SH-SY5Y (cell line): Measurements from ENCODE around the gene PHF1.
A peak's percentile ranks its signal among the peaks of the same experiment; 100 is the strongest.

Experiments
- GATA2 ChIP-seq: IDR thresholded peaks from 2 replicates; pipeline ENCODE4 v1.6.1; 2011; ENCODE audit warnings: mild to moderate bottlenecking, low read depth, low read length
- GATA3 ChIP-seq: IDR thresholded peaks from 2 replicates; pipeline ENCODE4 v1.6.1; 2011; ENCODE audit warnings: low read depth, mild to moderate bottlenecking, low read length, moderate library complexity

Gene PHF1

GRCh38 chr6:33391278-33391921 is 19.4 kb upstream of the PHF1 start, which contains the start of gene KIFC1:
TSS of gene KIFC1 (plus strand) at chr6:33391823. CDS start at chr6:33391986, 163 bp downstream.
- TF ChIP-seq GATA2 (peak; percentile 8; the same call in 1 of the 2 replicates), GATA3 (no peak)

- TF ChIP-seq GATA3 = no peak
- TF ChIP-seq GATA2 = no peak
Observed at GRCh38 chr6:33391922-33392594, 18.8 kb upstream of the PHF1 start.

DNA sequence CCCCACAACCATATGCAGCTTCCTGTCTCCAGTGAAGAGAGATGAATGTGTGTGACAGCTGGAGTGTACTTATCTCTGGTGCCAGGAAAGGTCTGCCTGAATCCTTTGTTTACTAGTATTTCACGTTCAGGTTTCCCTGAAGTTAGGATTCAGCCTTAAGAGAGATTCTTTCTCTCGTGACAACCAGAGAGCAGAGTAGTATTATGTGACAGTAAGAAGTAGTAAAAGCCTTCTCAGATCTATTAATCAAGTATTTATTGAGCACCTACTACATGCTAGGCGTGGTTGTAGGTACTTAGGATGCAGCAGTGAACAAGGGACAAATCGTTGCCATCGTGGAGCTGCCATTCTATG is 18.2 kb upstream of the PHF1 start:
- TF ChIP-seq GATA2 = no peak
- TF ChIP-seq GATA3 = no peak

- no peak for TF ChIP-seq GATA2
Observed at GRCh38 chr6:33392979-33393378, 17.8 kb upstream of the PHF1 start.

DNA sequence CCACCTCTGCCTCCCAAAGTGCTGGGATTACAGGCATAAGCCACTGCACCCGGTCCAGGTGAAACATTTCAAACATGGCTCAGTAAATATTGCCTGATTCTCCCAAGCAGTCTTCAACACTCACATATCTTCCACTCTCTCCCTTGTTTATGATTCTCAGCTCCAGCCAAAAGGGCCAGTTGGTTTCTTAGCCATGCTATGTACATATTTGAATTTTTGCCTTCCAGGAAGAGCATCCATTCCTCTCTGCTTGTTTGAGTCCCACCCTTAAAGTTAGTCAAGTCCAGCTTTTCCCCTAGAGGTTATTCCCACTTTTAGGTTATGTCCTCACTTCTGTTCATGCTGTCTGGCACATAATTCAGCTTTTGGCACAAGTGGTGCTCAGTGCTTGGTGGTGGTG is 13.3 kb upstream of the PHF1 start:
- no peak for TF ChIP-seq GATA2
- no peak for TF ChIP-seq GATA3

DNA sequence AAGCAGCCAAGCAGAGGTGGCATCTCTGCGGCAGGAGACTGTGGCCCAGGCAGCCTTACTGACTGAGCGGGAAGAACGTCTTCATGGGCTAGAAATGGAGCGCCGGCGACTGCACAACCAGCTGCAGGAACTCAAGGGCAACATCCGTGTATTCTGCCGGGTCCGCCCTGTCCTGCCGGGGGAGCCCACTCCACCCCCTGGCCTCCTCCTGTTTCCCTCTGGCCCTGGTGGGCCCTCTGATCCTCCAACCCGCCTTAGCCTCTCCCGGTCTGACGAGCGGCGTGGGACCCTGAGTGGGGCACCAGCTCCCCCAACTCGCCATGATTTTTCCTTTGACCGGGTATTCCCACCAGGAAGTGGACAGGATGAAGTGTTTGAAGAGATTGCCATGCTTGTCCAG is 5.9 kb upstream of the PHF1 start:
- TF ChIP-seq GATA3 = no peak
- no peak for TF ChIP-seq GATA2

GRCh38 chr6:33405386-33405940 is 5.4 kb upstream of the PHF1 start:
- TF ChIP-seq GATA2 = no peak
- TF ChIP-seq GATA3 = no peak

DNA sequence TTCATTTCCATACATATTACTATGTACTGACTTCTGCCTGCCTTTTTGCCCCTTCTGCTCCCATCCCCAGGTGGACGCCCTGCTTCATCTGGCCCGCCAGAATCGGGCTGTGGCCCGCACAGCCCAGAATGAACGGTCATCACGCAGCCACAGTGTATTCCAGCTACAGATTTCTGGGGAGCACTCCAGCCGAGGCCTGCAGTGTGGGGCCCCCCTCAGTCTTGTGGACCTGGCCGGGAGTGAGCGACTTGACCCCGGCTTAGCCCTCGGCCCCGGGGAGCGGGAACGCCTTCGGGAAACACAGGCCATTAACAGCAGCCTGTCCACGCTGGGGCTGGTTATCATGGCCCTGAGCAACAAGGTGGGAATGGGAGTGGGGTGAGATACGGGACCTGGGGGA is 4.7 kb upstream of the PHF1 start:
- no peak for TF ChIP-seq GATA2
- no peak for TF ChIP-seq GATA3

GRCh38 chr6:33407132-33407718 is 3.6 kb upstream of the PHF1 start:
- TF ChIP-seq GATA3 (no peak), GATA2 (no peak)

- TF ChIP-seq GATA3 (no peak), GATA2 (no peak)
Observed at GRCh38 chr6:33410050-33410710, 634 bp upstream of the PHF1 start.

GRCh38 chr6:33411632-33412005 is 805 bp downstream of the PHF1 start:
- TF ChIP-seq GATA3 = no peak
- TF ChIP-seq GATA2 = no peak

DNA sequence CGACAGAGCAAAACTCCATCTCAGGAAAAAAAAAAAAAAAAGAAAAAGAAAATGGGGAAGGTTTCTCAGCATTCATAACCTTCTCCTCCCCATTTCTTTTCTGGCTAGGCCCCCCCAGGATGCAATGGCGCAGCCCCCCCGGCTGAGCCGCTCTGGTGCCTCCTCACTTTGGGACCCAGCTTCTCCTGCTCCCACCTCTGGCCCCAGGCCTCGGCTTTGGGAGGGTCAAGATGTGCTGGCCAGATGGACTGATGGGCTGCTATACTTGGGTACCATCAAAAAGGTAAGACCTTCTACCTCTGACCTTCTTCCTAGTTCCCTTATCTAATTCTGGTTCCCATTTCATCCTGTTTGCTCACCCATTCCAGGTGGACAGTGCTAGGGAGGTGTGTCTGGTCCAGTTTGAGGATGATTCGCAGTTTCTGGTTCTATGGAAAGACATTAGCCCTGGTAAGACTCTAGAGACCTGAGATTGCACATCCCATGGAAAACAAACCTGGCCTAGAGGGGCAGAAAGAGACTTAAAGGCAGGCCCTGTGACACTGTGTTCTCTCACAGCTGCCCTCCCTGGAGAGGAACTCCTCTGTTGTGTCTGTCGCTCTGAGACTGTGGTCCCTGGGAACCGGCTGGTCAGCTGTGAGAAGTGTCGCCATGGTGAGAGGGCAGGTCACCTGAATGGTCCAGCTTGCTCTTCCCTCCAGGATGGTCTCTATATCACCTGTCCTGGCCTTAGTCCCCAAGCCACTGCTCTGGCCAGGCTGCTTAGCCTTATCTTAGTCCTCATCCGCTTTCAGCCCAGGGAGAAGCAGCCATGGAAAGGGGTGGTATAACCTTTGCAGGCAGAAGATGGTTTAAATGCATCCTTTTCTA is 1.6 kb downstream of the PHF1 start:
- TF ChIP-seq GATA3 (no peak), GATA2 (no peak)

DNA sequence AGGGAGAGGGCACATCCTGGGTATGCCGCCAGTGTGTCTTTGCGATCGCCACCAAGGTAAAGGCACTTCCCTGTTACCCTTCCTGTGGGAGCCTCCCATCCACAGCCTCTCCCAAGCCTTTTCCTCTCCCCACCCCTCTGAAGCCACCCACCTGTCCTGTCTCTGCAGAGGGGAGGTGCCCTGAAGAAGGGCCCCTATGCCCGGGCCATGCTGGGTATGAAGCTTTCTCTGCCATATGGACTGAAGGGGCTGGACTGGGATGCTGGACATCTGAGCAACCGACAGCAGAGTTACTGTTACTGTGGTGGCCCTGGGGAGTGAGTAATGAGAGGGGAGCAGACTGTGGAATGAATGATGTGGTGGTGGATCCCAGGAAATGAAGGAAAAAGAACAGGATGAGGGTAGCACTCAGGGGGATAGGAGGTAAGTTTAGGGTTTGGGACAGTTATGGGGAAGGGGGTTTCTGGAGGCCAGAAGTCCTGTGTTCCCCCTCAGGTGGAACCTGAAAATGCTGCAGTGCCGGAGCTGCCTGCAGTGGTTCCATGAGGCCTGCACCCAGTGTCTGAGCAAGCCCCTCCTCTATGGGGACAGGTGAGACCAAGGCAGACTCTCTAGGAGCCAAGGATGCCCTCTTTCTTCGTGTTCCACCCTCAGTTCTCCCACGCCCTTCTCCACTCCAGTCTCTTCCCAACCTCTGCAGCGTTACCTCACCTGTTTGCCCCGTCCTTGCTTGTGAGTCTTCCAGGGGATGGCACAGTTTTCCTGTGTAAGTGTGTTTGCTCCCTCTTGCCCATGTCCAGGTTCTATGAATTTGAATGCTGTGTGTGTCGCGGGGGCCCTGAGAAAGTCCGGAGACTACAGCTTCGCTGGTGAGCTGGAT is 2.7 kb downstream of the PHF1 start:
- no peak for TF ChIP-seq GATA3
- TF ChIP-seq GATA2 = no peak
